Muscle of back (tissue), 11 donors: ENCODE measurements around the gene ADARB1. TPM values are rescaled to one million over a fixed set of nuclear protein-coding genes. Genes with fewer than 3 reads are reported as not detected.

Experiments used
- DNase-seq, 3 donors: peaks; one replicate each; pipeline versions ENCODE4 v3.0.0 to v3.0.0-alpha.2; 2013
- polyA plus RNA-seq, 10 donors: library from polyadenylated mRNA; unstranded; fragments of 120-200 nt; gene quantifications; one replicate each; pipeline ENCODE4 v1.2.1, GENCODE V29; 2013; ENCODE audit not compliant: insufficient read length in 10 of 10

Gene ADARB1
- polyA plus RNA-seq, 10 donors, result 20.7 to 31.9 (median 25.8) TPM

- DNase-seq, result no peak
Observed at GRCh38 chr21:45250914-45251634, 176.7 kb downstream of the ADARB1 start.

GRCh38 chr21:45251635-45252447 lies 177.5 kb downstream of the ADARB1 start:
- DNase-seq, result no peak

GRCh38 chr21:45252448-45252925 lies 178.1 kb downstream of the ADARB1 start:
- DNase-seq, result no peak

- DNase-seq, result no peak
Observed at GRCh38 chr21:45253180-45253579, 178.8 kb downstream of the ADARB1 start.

GRCh38 chr21:45253633-45254459 lies 179.5 kb downstream of the ADARB1 start:
- no peak for DNase-seq

- peak in 1 of 3 donors; percentile 52 for DNase-seq
Observed at GRCh38 chr21:45254460-45254930, 180.1 kb downstream of the ADARB1 start.

GRCh38 chr21:45255381-45256020 lies 181.1 kb downstream of the ADARB1 start:
- no peak for DNase-seq

GRCh38 chr21:45256021-45256911 lies 181.9 kb downstream of the ADARB1 start:
- no peak for DNase-seq

- DNase-seq, result peak in 1 of 3 donors; percentile 40
Observed at GRCh38 chr21:45256912-45257672, 182.7 kb downstream of the ADARB1 start.

- DNase-seq, result no peak
Observed at GRCh38 chr21:45257673-45258341, 183.4 kb downstream of the ADARB1 start.

GRCh38 chr21:45258466-45258865 lies 184.1 kb downstream of the ADARB1 start:
- no peak for DNase-seq

GRCh38 chr21:45259206-45259840 lies 184.9 kb downstream of the ADARB1 start:
- no peak for DNase-seq

GRCh38 chr21:45260191-45260825 lies 185.9 kb downstream of the ADARB1 start:
- no peak for DNase-seq

GRCh38 chr21:45261093-45261492 lies 186.7 kb downstream of the ADARB1 start:
- no peak for DNase-seq

GRCh38 chr21:45262041-45262581 lies 187.7 kb downstream of the ADARB1 start:
- DNase-seq, result no peak

- DNase-seq, result no peak
Observed at GRCh38 chr21:45262616-45263015, 188.2 kb downstream of the ADARB1 start.

- no peak for DNase-seq
Observed at GRCh38 chr21:45263534-45263933, 189.2 kb downstream of the ADARB1 start.
